ENCODE measurements around the gene EHD1. TPM values are rescaled to one million over a fixed set of nuclear protein-coding genes. Genes with fewer than 3 reads are reported as not detected.

EHD1 gene
- total RNA-seq, 4 donors from 2014 or later: 47.8 to 85.4 (median 76.8) TPM

GRCh38 chr11:64804346-64805210, 73.8 kb downstream of the EHD1 start:
- H3K4me3 ChIP-seq: peak overlapping the region; percentile 66
- H3K4me1 ChIP-seq: peaks cover 34% of the 10 kb centered on the region
- H3K9me3 ChIP-seq: no peaks in the 10 kb centered on the region
- TF ChIP-seq POLR2A (IDR thresholded peaks at IDR 0.05): no peak
- no peak for TF ChIP-seq POLR2AphosphoS5 (IDR thresholded peaks at IDR 0.05)
- TF ChIP-seq CTCF (IDR thresholded peaks at IDR 0.05): no peak
- no peak for TF ChIP-seq EP300 (IDR thresholded peaks at IDR 0.05)
- H3K36me3 ChIP-seq: peaks cover 23% of the 10 kb centered on the region
- 91% methylated on average over 15 of the region's 41 CpGs for WGBS
- H3K27me3 ChIP-seq: no peaks in the 10 kb centered on the region
- H3K27ac ChIP-seq: no peak overlapping the region
- DNase-seq (ENCODE audit: low spot score in 2 of 2): peak in 1 of 2 donors; percentile 72

GRCh38 chr11:64803846-64804345, 74.5 kb downstream of the EHD1 start:
- Histone ChIP-seq H3K9me3 (no peaks in the 10 kb centered on the region), H3K27me3 (no peaks in the 10 kb centered on the region), H3K36me3 (peaks cover 23% of the 10 kb centered on the region), H3K4me3 (peak overlapping the region; percentile 66), H3K27ac (peak overlapping the region; percentile 79), H3K4me1 (peaks cover 27% of the 10 kb centered on the region)
- 35% methylated on average over 14 of the region's 15 CpGs for WGBS
- no peak for TF ChIP-seq POLR2A (IDR thresholded peaks at IDR 0.05)
- TF ChIP-seq POLR2AphosphoS5 (IDR thresholded peaks at IDR 0.05): no peak
- TF ChIP-seq CTCF (IDR thresholded peaks at IDR 0.05): no peak
- TF ChIP-seq EP300 (IDR thresholded peaks at IDR 0.05): no peak
- DNase-seq (ENCODE audit: low spot score in 2 of 2): no peak

GRCh38 chr11:64803158-64803845, 75.1 kb downstream of the EHD1 start, which contains the start of gene MAP4K2:
MAP4K2 (minus strand) TSS chr11:64803214; CDS start chr11:64803149, 65 bp downstream.
- H3K27me3 ChIP-seq: no peaks in the 10 kb centered on the region
- peaks cover 23% of the 10 kb centered on the region for H3K36me3 ChIP-seq
- H3K27ac ChIP-seq: peak within 1 kb of the TSS; percentile 79
- H3K4me1 ChIP-seq: peaks cover 26% of the 10 kb centered on the region
- H3K9me3 ChIP-seq: no peaks in the 10 kb centered on the region
- H3K4me3 ChIP-seq: peak within 1 kb of the TSS; percentile 66
- peak; percentile 93 for DNase-seq (ENCODE audit: low spot score in 2 of 2)
- 0% methylated on average over 14 of the region's 58 CpGs for WGBS
- peak in 1 of 2 donors; percentile 28 for TF ChIP-seq CTCF (IDR thresholded peaks at IDR 0.05)
- no peak for TF ChIP-seq POLR2A (IDR thresholded peaks at IDR 0.05)

- peak in 1 of 2 donors; percentile 79 for DNase-seq (ENCODE audit: low spot score in 2 of 2)
- 50% methylated on average over 4 of the region's 54 CpGs for WGBS
- Histone ChIP-seq H3K4me3 (peak overlapping the region; percentile 66), H3K27ac (peak overlapping the region; percentile 57), H3K4me1 (peaks cover 26% of the 10 kb centered on the region), H3K9me3 (no peaks in the 10 kb centered on the region), H3K36me3 (peaks cover 19% of the 10 kb centered on the region), H3K27me3 (no peaks in the 10 kb centered on the region)
- no peak for TF ChIP-seq POLR2AphosphoS5 (IDR thresholded peaks at IDR 0.05)
- TF ChIP-seq CTCF (IDR thresholded peaks at IDR 0.05): no peak
- TF ChIP-seq POLR2A (IDR thresholded peaks at IDR 0.05): no peak
- TF ChIP-seq EP300 (IDR thresholded peaks at IDR 0.05): no peak
These were observed 75.9 kb downstream of the EHD1 start for GRCh38 chr11:64802370-64803157.

Other genes with a start within 250 kb of the EHD1 start
- gene NRXN2, start 155.4 kb downstream of the EHD1 start, total RNA-seq: under 1 TPM in 3 of 4 donors, not detected in 1; 0.21 to 0.72 (median 0.64) TPM
- gene RASGRP2, start 134.5 kb downstream of the EHD1 start, total RNA-seq: 1 to 10 TPM in 2 of 4 donors, under 1 TPM in 2; 0.64 to 7.6 (median 3.9) TPM
- 1 to 10 TPM; 1.1 to 2.7 (median 1.2) TPM for gene PYGM, start 118.6 kb downstream of the EHD1 start, total RNA-seq
- gene SF1, start 100.1 kb downstream of the EHD1 start, total RNA-seq: 100 to 1,000 TPM; 270 to 559 (median 373) TPM
- gene MAP4K2, start 75.4 kb downstream of the EHD1 start, total RNA-seq: 10 to 100 TPM; 13.6 to 20.4 (median 15.3) TPM
- 10 to 100 TPM; 26.9 to 46.6 (median 36.1) TPM for gene MEN1, start 68.1 kb downstream of the EHD1 start, total RNA-seq
- 10 to 100 TPM; 42.2 to 64.9 (median 61.1) TPM for gene CDC42BPG, start 34.0 kb downstream of the EHD1 start, total RNA-seq
- 10 to 100 TPM; 69.5 to 82.2 (median 76.0) TPM for gene ATG2A, start 38.6 kb upstream of the EHD1 start, total RNA-seq
- 10 to 100 TPM; 20.1 to 38.3 (median 27.3) TPM for gene PPP2R5B, start 46.1 kb upstream of the EHD1 start, total RNA-seq
- not detected for gene GPHA2, start 57.3 kb upstream of the EHD1 start, total RNA-seq
- not detected for gene MAJIN, start 93.5 kb upstream of the EHD1 start, total RNA-seq
- gene BATF2, start 118.3 kb upstream of the EHD1 start, total RNA-seq: under 1 TPM in 2 of 4 donors, not detected in 2; 0.30 to 0.38 TPM
- 10 to 100 TPM; 67.8 to 91.3 (median 87.8) TPM for gene ARL2, start 135.5 kb upstream of the EHD1 start, total RNA-seq
- gene SNX15, start 148.8 kb upstream of the EHD1 start, total RNA-seq: 10 to 100 TPM; 12.1 to 30.9 (median 24.2) TPM
- gene SAC3D1, start 162.6 kb upstream of the EHD1 start, total RNA-seq: 10 to 100 TPM in 3 of 4 donors, 1 to 10 TPM in 1; 8.7 to 16.5 (median 12.4) TPM
- gene NAALADL1, start 179.9 kb upstream of the EHD1 start, total RNA-seq: 1 to 10 TPM; 2.7 to 8.3 (median 5.1) TPM
- 1 to 10 TPM in 3 of 4 donors, under 1 TPM in 1; 0.91 to 6.8 (median 1.4) TPM for gene CDCA5, start 205.4 kb upstream of the EHD1 start, total RNA-seq
- gene ZFPL1, start 205.6 kb upstream of the EHD1 start, total RNA-seq: 10 to 100 TPM; 34.1 to 58.5 (median 41.9) TPM
- 100 to 1,000 TPM; 465 to 843 (median 596) TPM for gene VPS51, start 217.6 kb upstream of the EHD1 start, total RNA-seq
- 100 to 1,000 TPM in 2 of 4 donors, 10 to 100 TPM in 2; 76.5 to 214 (median 145) TPM for gene TM7SF2, start 233.3 kb upstream of the EHD1 start, total RNA-seq
- 10 to 100 TPM in 3 of 4 donors, 1 to 10 TPM in 1; 9.0 to 23.3 (median 17.6) TPM for gene ZNHIT2, start 239.1 kb upstream of the EHD1 start, total RNA-seq
- 100 to 1,000 TPM; 584 to 609 (median 602) TPM for gene FAU, start 243.5 kb upstream of the EHD1 start, total RNA-seq
- gene MRPL49, start 243.7 kb upstream of the EHD1 start, total RNA-seq: 10 to 100 TPM; 48.0 to 68.5 (median 61.7) TPM